SK-N-MC (cell line): Measurements from ENCODE around the gene SH3GLB2.

Experiments used
- EZH2 ChIP-seq: fragments of 200-600 bp; sonication (generic); IDR thresholded peaks from one replicate; pipeline ENCODE4 v1.6.1; 2017; ENCODE audit warnings: antibody characterized with exemption
- POLR2AphosphoS5 ChIP-seq: IDR thresholded peaks from 2 replicates; pipeline ENCODE4 v1.6.1; 2012; ENCODE audit warnings: mild to moderate bottlenecking, low read depth, low read length, borderline replicate concordance

DNA sequence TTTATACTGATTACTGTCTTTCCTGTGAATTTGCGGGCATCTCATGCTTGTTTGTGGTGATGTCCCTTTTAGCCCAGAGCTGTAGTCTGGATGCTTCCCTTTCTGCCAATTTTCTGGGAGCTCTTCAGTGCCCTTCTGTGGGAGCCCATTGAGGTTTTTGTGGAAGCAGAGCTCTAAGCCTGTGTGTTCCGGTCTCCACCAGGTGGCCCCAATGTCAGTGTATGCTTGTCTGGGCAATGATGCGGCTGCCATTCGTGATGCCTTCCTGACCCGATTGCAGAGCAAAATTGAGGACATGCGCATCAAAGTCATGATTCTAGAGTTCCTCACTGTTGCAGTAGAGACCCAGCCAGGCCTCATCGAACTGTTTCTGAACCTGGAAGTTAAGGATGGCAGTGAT lies 35.1 kb downstream of the SH3GLB2 start:
- TF ChIP-seq EZH2 = no peak
- TF ChIP-seq POLR2AphosphoS5 = no peak
